Activated T-cell treated with anti-CD3 and anti-CD28 coated beads, Interleukin-2, amount 50 U/mL, for 1 hour (primary cell): ENCODE data around the gene CCDC33.
A peak's percentile ranks its signal among the peaks of the same experiment; 100 is the strongest.

Experiments used
- DNase-seq: peaks from one replicate; pipeline ENCODE4 v3.0.0-alpha.2; 2020

The CCDC33 gene

GRCh38 chr15:74369084-74369745, 133.1 kb downstream of the CCDC33 start:
- no peak for DNase-seq

GRCh38 chr15:74369756-74370155, 133.6 kb downstream of the CCDC33 start:
- DNase-seq, result no peak

GRCh38 chr15:74370471-74370870, 134.3 kb downstream of the CCDC33 start:
- DNase-seq, result no peak

- DNase-seq, result no peak
Observed at GRCh38 chr15:74373056-74373650, 137.0 kb downstream of the CCDC33 start.

GRCh38 chr15:74373731-74374647, 137.9 kb downstream of the CCDC33 start:
- peak; percentile 94 for DNase-seq

- DNase-seq, result no peak
Observed at GRCh38 chr15:74374648-74375302, 138.6 kb downstream of the CCDC33 start.

- DNase-seq, result peak; percentile 78
Observed at GRCh38 chr15:74375303-74375693, 139.2 kb downstream of the CCDC33 start.

GRCh38 chr15:74376226-74376625, 140.1 kb downstream of the CCDC33 start:
- DNase-seq, result no peak

- no peak for DNase-seq
Observed at GRCh38 chr15:74376825-74377581, 140.9 kb downstream of the CCDC33 start.

- no peak for DNase-seq
Observed at GRCh38 chr15:74377831-74378766, 142.0 kb downstream of the CCDC33 start.

- DNase-seq, result no peak
Observed at GRCh38 chr15:74378848-74379247, 142.7 kb downstream of the CCDC33 start.

GRCh38 chr15:74380361-74381189, 144.4 kb downstream of the CCDC33 start:
- DNase-seq, result no peak

GRCh38 chr15:74381190-74381453, 145.0 kb downstream of the CCDC33 start:
- no peak for DNase-seq

- no peak for DNase-seq
Observed at GRCh38 chr15:74381481-74381880, 145.4 kb downstream of the CCDC33 start.

GRCh38 chr15:74382004-74382816, 146.1 kb downstream of the CCDC33 start:
- DNase-seq, result peak; percentile 80

- no peak for DNase-seq
Observed at GRCh38 chr15:74383286-74383685, 147.2 kb downstream of the CCDC33 start.

GRCh38 chr15:74383695-74384565, 147.8 kb downstream of the CCDC33 start:
- DNase-seq, result peak; percentile 65

GRCh38 chr15:74384566-74384880, 148.4 kb downstream of the CCDC33 start:
- no peak for DNase-seq
